GM18526 (cell line): ENCODE measurements around the gene ADPRM.

ENCODE experiments used
- POLR2A ChIP-seq: IDR thresholded peaks from 3 replicates; pipeline ENCODE4 v1.6.1; 2011; ENCODE audit not compliant: insufficient read length; ENCODE audit errors: extremely low read depth

ADPRM gene

DNA sequence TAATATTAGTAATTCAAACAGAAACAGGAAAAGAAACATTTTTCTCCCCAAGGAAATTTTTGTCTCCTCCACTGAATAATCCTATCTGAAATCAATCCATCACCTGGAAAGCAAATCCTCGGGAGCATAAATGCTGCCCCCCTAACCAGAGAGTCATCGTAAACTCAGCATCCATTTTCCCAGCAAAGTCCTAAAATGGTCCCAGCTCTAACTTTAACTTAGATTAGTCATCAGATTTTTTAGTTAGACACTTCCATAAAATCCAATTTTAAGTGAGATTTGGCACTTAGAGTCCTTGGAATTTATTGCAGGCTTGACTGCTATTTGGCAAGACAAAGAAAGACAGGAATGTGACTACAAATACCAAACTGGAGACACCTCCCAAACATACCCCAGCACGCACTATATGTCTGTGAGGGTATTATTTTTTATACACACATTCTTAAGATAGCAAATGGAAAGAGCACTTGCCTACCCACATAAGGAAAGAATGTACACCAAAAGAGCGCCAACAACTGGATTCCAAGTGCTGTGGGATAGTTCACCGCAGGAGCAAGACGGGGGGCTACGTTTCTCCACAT lies 15.4 kb upstream of the ADPRM start:
- TF ChIP-seq POLR2A = no peak

DNA sequence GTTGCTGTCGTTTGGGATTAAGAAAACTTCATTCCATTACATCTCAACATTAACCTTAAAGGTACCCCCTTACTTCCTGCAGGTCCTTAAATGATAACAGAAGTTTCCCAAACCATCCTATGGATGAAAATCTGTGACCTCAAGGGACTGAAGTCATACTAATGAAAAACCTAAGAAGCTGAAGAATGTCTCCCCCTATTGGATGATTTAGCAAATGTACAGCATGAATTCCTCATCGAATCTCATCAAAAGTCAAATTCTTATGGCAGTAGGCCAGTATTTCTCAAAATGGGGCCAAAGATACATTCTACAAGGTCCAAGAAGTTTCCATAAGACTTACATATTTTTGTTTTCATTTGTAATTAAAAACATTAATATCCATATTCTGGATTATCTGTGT lies 13.5 kb upstream of the ADPRM start:
- TF ChIP-seq POLR2A = no peak

DNA sequence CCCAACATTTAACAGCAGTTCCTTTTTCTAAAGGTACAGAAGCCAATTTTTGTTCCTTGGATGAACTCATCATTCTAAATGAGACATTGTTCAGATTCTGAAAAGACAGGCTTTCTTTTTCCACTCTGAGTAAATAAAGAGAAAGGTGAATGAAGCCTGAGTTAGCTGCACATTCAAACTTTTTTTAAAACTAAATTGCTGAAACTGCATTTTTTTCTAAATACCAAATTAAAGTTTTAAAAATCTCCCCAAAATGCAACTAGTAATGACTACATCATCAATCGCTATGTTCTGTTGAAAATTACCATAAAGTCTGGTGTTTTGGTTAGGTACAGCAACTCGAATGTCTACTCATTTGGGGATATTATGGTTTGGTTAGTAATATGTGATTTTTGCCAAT lies 9.9 kb upstream of the ADPRM start:
- TF ChIP-seq POLR2A = no peak

DNA sequence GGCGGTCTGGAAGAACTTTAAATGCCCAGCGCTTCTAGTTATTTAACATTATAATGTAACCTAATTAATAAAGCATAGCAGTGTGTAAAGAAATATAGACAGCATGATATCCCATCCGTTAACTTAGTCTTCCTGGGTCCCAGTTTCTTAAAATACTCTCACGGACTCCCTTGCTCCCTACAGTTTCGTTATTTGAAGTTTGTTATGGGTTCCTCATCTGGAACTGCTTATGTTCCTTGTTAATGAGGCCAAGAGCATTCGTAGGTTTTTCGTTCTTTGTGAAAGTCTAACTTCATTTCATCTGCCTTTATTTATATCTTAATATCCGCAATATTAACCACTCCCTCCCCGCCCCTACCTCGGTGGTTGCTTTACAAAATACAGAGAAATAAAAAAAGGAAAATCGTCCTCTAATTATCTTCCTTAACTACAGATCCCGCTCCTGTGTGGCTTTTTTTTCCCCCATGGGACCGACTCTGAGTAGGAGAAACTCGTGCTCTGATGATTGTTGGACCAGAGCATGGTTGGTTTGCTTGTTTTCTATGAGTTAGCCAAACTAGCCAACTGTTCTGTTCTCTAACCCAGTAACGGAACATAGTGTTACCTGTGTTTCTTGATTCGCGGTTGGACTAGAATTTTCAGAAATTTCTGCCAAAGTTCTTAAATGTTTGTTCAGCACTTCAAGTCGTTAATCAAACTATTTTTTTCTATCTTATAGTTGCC lies 863 bp downstream of the ADPRM start:
- no peak for TF ChIP-seq POLR2A

DNA sequence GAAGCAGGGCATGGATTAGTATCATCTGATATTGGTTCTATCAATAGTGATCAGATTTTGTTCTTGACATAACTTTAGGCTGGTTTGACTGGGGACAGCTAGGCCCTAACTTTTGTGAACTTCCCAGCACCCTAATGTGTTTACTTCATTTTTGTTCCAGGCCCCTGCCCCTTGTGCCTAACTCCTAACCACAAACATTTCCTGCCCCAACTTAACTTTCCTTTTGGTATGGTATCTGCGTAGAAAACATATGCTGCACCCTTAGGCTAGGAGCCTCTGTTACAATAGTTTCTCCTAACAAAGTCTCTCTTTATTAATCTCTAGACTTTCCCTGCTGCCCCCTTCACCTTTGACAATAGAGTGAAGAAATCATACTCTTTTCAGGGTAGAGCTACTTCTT lies 2.5 kb downstream of the ADPRM start:
- TF ChIP-seq POLR2A = no peak

DNA sequence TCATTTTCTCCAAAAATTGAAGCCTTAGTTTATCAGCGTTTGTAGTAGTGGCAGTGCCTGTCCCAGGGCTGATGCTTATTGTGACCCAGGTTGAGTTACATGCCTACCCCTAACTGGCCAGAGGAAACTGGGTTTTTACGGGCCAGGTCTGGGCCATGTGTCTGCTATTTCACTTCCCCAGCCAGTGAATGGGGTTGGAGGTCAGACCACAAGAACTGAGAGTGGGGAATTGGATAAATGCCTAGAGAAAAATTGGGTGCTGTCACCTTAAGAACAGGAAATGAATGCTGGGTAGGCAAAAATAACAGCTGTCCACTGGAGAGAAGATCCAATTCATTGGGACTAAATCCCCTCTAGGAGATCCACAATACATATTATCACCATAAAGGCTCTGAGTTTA lies 5.2 kb downstream of the ADPRM start:
- TF ChIP-seq POLR2A = no peak

DNA sequence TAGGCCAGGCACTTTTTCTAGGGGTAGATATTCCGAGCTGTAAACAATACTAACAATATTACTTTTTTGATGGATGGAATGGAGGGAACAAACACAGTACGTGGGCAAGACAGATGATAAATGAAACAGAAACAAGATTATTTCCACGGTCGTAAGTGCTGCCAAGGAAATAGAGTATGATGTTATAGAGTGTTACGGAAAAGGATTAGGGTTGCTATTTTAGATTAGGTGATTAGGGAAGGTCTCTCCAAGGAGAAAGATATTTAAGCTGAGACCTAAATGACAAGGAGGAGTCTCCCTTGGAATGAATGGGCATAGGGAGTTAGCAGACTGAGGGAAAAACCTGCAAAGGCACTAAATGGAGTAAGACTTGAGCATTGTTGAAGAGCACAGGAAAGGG lies 8.3 kb downstream of the ADPRM start:
- TF ChIP-seq POLR2A = no peak

DNA sequence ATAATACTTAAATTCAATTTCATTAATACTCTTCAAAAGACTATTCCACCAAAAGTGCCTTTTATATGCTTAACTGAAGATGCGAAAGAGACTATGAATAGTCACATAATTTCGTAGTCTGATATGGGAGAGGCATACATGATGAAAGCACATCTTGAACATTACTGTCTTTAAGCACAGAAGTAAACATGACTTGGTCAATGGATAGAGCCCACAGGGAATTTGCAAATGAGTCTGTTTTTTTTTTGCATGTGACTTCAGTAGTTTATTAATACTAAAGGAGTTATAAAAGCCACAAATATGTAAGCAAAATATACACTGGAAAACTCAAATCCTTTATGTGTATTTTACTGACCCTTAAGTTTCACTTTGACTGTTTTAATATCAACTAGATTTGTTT lies 15.9 kb downstream of the ADPRM start:
- no peak for TF ChIP-seq POLR2A

DNA sequence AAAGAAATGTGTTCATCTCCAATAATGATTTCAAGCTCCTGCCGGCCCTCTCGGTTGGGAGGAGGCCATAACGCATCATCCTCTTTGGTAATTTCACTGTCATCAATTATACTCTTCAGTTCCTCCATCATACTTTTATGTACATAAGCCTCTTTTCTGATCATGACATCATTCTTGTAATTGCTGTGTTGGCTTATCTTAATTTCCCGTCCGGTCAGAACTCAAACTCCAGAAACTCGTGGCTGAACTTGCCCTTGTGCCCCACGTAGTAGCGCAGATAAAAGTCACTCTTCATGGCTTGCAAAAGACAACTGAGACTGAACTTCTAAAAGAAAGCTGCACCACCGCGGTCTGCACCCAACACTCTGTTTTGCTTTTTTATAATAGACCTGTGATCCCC lies 18.8 kb downstream of the ADPRM start:
- TF ChIP-seq POLR2A = no peak

DNA sequence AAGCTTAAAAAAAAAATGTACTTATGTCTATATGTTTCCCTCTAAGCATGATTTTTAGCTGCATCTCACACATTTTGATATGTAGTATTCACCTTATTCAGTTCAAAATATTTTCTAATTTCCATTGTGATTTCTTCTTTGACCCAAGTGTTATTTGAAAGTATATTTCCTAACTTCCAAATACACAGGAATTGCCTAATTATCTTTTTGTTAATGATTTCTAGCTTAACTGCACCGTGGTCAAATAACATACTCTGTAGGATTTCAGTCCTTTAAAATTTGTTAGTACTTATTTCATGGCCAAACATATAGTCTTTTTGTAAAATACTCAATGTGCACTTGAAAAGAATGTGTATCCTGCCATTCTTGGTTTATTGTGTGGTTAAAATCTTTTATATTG lies 21.2 kb downstream of the ADPRM start:
- no peak for TF ChIP-seq POLR2A

DNA sequence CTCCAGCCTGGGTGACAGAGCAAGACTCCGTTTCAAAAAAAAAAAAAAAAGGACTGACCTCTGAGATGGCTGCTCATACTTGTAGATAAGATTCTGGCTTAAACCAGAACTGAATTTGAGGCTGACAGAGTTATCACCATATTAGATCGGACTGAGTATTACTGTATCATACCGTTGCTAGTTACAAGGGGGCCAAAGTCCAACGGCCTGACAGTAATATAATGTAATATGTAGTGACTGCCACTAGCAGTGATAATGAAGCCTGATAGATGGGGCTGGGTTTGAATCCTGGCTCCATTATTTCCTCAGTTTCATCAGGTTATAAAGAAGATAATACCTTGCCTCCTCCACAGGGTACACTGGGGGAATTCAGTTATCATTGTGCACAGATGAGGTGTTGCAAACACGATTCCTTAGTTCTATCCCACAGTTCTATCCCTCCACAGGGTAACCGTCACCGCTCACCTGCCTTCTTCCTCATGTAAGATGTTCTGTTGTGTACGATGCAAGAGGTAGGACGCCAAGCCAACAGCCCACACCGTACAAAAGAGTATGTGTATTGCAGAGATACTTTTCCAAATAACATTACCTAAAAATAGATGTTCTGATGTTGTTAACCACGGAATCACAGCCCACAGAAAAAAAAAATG lies 27.3 kb downstream of the ADPRM start:
- TF ChIP-seq POLR2A = no peak

DNA sequence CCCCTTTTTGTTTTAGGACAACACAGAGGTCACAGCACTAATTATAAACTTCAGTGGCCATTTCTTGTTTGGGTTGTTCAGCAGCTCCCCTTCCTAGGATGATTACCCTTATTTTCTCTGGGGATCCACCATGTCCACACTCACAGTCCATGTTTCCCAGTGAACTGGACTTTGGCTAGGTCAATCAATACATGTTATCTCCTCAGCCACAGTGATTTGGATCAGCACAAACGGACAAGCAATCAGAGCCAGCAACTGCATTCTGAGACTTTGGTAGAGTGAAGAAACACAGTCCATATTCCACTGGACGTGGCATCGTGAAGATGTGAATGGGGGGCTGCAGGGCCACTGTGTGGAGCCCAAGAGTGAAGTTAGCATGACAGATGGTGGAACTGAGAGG lies 27.9 kb downstream of the ADPRM start:
- TF ChIP-seq POLR2A = no peak

DNA sequence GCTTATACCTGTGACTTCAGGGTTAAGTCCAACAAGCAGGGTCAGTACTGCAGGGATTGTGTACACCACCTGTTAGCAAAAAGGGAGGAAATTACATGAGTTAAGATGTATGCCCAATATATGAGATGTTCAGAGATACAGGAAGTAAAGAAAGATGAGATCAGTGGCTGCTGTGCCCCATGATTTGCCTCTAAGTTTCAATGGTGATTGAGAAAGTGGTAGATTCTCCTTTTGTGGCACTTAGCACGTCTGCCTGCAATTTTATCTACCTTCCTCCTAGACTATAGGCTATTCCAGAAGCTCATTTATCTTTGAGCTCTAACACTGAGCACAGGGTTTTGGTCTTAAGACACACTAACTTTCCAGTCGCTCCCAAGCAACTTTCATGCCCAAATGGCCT lies 28.8 kb downstream of the ADPRM start:
- no peak for TF ChIP-seq POLR2A

DNA sequence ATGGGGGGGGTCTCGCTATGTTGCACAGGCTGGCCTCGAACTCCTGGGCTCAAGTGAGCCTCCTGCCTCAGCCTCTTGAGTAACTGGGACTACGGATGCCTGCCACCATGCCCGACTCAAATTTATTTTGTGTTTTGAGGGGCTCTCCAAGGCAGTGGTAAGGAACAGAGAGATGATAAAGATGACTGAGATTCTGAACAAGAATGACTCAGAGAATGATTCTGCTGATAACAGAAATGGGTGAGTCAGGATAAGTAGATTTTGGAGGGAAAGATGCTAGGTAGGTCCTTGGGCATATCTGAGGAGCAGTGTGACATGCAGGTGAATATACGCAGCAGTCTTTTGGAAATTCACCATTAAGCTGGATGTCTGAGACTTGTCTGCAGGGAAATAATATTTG lies 29.8 kb downstream of the ADPRM start:
- no peak for TF ChIP-seq POLR2A

DNA sequence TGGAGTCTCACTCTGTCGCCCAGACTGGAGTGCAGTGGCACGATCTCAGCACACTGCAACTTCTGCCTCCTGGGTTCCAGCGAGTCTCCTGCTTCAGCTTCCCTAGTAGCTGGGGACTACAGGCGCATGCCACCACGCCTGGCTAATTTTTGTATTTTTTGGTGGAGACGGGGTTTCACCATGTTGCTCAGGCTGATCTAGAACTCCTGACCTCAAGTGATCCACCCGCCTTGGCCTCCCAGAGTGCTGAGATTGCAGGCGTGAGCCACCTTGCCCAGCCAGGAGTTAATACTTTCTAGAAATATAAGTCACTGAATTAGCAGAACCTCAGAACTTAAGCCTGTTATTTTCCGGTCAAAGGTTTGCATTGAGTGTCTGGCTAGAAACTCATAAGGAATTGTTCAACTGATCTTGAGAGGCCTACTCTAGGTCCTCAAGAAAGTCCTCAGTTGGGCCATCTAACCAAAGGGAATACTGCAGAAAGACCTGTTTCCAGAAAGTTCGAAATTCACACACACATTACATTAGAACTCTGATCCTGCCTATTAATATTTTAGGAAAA lies 31.0 kb downstream of the ADPRM start:
- TF ChIP-seq POLR2A = no peak

DNA sequence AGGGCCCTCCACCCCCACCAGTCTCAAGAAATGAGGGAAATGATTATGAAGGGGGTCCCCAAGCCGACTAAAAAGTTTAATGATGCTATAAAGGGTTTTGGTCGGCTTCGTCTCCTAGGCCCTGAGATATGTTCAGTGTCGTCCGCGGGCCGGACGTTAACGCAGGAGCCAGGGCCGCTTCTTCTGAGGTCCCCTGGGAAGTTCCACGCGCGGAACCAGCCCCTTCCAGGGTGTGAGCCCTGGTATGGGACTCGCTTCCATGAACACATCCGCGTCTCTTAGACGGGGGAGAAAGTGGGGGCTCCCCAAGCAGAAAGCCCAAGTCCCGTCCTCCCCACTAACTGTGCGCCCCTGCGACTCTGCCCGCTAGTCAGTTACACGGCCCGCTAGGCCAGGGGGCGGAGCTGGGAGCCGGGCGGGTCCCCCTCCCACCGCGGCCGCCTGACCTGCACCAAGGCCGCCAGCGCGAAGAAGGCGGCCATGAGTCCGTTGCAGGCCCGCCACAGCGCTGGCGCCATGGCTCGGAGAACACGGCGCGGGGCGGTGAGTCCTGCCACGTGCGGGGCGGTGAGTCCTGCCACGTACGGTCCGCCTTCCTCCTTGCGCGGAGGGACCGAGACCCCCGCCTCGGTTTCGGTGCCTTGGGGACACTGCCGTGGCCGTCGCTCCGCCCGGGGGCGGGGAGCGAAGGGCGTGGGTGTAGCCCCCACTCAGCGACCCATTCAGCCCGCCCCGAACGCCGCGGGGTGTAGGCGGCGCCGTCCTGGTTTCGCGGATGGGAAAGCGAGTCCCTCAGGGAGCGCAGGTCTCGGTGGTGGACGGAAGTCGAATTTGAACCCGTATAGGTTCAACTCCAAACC lies 32.2 kb downstream of the ADPRM start, which contains the start of gene TMEM220:
Gene TMEM220, minus strand, starts transcription at position 690 of the 860 bp plus-strand sequence. Its CDS starts 172 bp downstream, at position 518.
- peak; percentile 14 for TF ChIP-seq POLR2A

DNA sequence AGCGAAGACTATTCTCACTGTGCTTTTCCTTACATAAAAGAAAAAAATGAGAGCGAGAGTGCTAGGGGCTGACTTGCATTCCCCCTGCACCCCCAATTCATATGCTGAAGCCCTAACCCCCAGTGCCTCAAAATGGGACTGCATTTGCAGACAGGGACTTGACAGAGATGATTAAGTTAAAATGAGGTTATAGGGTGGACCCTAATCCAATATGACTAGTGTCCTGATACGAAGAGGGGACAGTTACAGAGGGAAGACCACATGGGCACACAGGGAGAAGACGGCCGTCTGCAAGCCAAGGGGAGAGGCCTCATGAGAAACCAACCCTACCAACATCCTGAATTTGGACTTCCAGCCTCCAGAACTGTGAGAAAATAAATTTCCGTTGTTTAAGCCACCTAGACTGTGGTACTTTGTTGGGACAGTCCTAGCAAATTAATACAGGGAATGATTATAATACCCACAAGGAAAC lies 34.0 kb downstream of the ADPRM start:
- no peak for TF ChIP-seq POLR2A
